NCI-H82 treated with DMSO at 0.1 percent for 48 hours (cell line): ENCODE measurements around the gene EXOC4.
"Not testable (repeated sequence)": the region's sequence is repeated elsewhere in the genome, so short reads cannot be mapped to it uniquely, and the experiment has no call there.

ENCODE experiments used
- DNase-seq: peaks from one replicate; lab custom pipeline; 2025; ENCODE audit not compliant: unreplicated experiment; lab: John Stamatoyannopoulos, UW

EXOC4 gene

DNA sequence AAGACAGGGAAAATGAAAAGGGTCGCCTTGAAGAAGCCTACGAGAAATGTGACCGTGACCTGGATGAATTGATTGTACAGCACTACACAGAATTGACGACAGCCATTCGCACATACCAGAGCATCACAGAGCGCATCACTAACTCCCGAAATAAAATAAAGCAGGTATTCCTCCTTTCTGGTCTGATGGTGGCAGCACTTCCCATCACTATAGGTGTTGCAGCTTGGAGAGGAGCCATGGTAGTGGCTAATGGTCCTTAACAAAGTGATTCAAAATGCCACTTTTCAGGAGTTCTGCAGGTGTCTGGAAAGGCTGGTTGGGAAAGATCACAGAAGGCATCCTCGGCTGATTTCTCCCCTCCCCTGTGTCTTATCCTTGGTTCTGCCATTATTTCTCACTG lies 22.1 kb downstream of the EXOC4 start:
- no peak for DNase-seq

DNA sequence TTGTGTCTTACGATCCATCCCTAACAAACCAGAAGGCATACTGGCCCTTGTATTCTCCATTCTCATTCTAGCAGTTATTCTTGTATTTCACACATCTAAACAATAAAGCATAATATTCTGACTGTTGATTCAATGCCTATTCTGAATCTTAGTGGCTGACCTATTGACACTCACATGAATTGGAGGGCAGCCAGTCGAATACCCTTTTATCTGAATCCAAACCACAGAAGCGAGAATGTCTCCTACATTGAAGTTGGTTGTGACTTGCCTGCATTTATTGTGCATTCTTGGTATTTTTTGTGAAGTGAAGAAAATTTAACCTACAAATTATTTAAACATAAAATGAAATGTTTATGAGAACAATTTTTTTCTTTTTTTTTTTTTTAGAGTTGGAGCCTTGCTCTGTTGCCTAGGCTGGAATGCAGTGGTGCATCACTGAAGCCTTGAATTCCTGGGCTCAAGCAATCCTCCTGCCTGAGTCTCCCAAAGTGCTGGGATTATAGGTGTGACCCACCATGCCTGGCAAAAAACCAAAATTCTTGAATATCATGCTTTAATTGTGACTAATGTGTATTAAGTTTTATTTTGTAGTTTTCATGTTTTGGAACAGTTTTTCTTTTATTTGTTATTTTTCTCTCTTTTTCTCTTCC lies 22.7 kb downstream of the EXOC4 start:
- no peak for DNase-seq

DNA sequence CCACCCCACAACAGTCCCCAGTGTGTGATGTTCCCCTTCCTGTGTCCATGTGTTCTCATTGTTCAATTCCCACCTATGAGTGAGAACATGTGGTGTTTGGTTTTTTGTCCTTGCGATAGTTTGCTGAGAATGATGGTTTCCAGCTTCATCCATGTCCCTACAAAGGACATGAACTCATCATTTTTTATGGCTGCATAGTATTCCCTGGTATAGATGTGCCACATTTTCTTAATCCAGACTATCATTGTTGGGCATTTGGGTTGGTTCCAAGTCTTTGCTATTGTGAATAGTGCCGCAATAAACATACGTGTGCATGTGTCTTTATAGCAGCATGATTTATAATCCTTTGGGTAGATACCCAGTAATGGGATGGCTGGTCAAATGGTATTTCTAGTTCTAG lies 26.1 kb downstream of the EXOC4 start:
- not testable (repeated sequence) for DNase-seq

DNA sequence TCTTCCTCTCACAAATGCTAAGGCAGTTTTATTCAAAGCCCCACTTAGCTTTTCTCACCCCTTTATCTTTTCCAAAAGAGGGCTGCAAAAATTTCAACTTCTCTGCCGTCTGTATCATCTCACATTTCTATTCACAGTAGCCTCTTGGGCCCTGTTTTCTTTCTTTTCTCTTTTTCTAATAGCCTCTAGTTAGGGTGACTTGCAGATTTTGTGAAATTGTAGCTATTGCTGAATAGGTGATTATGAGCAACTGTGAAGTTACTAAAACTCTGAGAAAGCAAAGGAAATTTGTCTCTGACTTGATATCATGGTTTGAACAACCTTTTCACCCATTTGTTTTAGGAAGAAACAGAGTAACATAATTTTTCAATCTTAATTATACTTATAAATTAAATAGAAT lies 29.2 kb downstream of the EXOC4 start:
- no peak for DNase-seq

DNA sequence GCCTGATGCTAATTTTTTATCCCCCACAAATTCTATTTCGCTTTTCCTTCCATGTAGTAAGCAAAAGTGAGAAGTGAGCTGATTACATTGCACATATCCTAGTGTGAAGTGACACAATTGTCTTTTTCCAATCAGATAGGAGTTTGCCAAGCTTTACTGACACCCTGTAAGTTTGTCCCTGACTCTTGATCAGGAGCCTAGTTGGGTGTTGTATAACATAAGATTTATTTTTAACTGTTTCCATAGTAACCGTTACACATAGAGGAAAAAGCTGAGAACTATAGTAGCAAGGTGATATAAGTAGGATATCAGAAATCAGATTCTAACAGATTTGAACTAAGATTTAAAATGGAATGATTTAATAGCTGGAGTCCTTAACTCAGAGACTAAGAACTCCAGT lies 31.2 kb downstream of the EXOC4 start:
- no peak for DNase-seq

DNA sequence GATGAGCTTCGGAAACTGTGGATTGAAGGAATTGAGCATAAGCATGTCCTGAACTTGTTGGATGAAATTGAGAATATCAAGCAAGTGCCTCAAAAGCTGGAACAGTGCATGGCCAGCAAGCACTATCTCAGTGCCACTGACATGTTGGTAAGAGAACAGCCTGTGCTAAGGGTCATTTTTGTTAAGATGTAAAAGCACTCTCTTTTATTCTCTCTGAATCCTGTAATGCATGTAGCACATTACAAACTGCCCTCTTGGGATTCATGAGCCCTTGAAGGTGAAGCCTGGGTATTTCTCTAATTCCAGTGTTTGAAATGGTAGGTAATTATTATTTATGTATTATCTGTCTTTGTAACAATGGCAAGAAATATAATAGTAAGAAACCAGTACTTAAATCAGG lies 36.1 kb downstream of the EXOC4 start:
- no peak for DNase-seq

DNA sequence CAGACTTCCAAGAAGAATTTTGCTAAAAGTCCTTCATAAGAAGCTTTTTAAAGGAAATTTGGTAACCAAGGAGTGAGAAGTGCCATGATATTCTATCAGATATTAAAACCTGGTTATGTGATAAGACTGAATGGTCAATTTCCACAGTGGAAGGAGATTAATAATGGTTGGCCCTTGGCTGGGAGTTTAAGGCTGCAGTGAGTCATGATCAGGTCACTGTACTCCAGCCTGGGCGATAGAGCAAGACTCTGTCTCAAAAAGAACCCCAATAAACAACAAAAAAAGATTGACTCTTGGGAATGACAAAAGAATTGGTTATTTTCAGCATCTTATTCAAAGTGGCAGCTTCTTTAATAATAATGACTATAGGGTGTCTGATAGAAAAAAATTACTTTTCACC lies 37.2 kb downstream of the EXOC4 start:
- DNase-seq = no peak

DNA sequence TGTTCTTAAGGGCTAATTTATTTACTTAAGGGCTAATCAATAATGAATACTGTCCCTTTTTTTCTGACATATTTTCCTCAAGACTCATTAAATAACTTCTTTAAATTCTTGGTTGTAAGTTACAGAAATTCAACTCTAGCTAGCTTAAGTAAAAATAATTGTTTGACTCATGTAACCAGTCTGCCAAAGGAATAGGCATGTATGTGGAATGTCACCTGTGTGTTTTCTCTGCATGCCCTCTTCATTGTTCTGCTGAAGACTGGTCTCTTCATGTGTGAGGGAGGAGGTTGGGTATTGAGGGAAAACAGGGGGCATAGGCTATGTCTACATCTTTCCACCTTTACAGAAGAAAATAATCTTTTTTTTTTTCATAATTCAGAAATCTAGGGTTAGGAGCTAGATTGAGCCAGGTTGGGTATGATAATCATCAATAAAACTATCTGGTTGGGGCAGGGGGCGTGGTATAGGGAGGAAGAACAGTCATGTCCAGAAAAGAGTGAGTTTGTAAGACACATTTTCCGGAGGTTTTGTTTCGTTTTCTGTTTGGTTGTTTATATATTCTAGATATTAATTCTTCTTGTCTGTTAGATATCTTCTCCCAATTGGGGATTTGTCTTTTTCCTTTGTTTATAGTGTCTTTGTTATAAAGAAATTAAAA lies 37.9 kb downstream of the EXOC4 start:
- no peak for DNase-seq

DNA sequence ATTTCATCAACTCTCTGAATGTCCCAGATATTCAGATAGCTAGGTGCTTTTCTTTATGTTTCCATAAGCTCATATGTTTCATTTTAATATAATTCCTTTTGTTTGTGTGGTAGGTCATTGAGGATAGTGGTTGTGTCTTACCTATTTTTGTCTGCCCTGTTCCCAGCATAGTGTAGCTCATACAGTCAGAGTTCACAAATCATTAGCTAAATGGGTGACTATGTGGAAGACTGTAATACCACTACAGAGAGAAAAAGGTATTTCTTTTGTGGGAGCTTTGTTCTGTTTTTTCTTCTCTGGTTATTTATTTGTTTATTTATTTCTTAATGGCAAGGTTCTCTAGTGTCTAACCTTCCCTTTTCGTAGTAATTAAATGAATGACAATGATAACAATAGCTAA lies 39.8 kb downstream of the EXOC4 start:
- no peak for DNase-seq

DNA sequence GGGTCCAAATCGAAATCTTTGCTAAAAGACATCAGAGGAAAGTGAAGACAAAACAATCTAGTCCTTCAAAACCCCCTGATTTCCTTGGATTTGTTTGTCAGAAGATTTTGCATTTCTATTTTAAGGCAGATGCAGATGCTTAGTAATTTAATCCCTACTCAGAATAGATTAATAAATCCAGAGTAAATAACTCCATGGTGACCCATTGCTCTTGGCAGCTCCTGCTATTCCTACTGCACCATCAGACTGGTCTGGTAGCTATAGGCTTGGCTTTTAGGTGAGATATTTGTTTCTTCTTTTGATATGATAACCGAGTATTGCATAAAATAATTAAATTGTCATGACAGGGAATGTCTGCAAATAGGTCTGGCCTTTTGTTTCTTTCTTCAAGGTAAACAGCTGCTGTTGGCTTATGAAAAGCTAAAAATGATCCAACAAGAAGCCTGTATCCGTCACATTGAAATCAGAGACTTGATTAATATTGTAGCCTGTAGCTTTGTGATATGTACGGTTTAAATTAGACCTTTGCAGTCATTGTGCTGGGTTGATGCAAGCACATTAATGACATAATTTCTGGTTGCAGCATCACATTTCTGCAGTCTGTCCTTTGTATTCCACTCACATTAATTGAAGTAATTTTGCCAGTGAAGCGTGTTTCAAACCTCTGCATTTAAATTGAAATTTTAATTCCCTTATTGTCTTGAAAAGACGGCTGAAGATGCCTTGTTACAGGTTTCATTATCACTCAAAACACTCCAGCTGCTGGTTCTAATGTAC lies 40.7 kb downstream of the EXOC4 start:
- DNase-seq = peak; percentile 49

DNA sequence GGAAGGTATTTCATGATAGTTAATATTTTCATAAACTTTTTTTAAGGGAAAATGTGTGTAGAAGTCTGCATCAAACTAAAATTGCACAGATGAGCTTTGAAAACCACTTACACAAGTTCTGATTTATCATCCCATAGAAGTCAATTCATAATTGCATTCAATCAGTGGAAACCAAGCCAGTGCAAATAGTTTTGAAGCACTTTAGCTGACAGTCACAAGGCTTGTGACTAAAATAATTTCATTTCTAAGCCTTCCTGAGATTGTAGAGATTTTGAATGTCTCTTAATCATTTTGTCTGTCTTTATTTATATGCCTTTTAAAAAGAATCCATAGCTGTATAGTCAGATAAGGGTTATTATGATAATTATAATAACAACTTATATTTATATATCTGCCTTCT lies 41.4 kb downstream of the EXOC4 start:
- no peak for DNase-seq

DNA sequence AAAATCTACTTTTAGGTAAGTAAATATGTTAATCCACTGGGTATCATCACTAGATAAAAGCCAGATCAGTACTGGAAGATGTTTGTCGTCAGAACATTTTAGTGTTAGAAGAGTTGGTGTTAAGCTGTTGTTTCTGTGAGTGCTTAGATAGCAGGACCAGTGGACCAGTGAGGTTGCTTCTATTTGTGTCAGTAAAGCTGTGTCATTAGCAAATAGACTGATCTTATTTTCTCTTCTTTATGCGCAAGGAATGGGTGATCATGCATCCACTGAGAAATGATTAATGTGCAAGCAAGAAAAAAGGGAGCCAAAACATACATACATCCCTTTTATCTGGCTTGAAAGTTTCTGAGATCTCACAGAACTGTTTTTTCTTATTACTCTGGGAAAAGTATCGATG lies 42.6 kb downstream of the EXOC4 start:
- DNase-seq = peak; percentile 35

DNA sequence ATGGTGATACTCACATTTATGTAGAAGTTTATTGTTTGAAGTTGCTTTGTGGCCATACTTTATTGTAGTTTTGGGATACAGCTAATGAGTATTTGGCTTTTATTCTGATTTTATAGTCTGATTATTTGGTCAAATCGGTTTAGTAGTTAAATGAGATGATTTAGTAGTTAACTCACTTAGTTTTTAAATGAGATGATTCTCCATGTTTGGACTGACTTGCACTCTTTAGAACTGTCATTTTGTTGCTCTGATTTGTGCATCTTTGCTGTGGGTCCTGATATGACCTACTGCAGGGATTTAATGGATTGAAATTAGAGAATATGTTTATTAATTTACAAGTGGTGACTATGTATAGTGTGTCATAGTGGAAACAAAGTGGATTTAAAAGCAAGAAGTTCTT lies 44.2 kb downstream of the EXOC4 start:
- DNase-seq = no peak

DNA sequence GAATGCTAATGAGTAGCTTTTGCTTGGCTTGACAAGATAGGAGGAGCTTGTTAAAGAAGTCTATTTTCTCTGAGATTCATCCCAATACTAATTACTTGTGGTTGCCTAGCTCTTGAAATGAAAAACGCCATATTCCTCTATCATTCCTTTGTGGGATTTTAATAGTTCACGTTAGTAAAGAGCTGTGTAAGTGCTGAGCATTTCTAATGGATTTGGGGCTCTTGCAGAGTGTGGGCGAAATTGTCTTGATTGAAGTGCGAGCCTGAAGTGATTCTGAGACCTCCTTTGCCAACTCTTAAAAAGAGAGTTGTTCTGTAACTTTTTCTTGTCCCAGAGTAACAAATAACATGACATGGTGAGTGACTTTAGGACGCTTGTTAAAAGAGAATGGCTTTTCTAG lies 45.2 kb downstream of the EXOC4 start:
- no peak for DNase-seq

DNA sequence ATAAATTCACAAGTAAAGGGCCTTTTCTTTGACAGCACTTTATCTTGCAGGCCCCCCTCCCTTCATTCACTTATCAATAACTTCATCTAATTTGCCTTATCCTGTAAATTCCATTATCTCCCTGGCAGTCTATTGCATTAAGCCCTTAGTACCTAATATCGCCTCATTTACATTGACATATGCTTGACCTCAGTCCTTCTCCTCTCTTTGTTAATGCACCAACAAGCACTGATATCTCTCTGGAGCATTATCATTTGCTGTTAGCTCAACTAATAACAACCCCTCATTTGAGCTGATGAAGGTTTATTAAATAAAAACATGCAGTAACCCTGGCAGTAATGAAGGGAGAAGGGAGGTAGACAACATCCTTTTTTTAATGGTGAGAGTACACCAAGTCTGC lies 46.8 kb downstream of the EXOC4 start:
- peak; percentile 66 for DNase-seq

DNA sequence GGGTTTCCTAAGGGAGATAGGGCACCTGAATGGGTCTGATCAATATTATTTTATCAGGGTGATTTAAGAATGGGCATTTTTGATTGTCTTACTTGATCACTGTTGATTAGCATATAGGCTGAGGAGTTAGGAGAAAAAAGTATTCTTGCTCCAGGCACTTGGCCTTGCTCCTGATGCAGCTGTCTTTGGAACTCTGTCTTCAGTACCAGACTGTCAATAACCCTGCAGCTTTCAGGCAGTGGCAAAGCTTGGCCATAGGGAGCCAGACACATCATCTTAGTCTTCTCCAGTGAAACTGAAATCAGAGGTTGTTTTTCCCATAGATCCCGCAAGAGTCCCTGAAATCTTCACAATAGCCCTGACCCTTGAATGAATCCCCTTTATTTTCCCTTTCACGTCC lies 47.2 kb downstream of the EXOC4 start:
- DNase-seq = no peak

DNA sequence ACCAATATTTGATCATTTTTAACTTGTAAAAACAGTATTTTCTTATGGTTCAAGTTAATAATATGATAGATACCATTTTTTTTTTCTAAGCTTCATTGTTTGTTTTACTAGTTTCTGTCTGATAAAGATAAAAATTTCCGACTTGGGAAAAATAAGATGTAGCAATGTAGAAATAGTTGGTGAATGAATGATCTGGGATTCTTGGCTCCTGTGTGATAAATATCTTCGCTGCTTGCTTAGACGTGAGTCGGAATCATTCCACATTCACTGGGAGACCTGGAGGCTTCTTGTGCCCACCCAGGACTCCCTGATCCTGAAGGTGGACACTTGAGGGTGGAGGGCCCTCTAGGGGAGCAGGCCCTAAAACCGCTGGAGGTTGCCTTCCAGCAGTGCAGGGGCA lies 47.9 kb downstream of the EXOC4 start:
- no peak for DNase-seq

DNA sequence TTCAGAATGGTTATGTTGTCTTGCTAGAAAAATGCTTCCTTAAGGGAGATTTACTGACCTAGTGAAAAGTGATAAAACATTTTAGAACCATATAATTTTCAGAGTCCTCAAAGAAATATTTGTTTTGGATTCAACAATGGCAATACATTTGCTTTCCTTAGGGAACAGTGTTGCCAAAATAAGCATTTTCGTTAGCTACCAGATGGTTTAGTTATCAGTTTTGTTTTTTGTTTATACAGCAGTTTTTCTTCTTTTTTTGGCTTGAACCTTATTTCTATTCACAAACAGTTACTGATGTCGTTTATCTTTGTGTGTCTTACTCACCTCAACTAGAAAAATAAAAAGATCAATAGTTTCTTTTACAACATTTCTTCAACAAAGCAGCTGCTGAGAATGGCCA lies 48.6 kb downstream of the EXOC4 start:
- DNase-seq = no peak

DNA sequence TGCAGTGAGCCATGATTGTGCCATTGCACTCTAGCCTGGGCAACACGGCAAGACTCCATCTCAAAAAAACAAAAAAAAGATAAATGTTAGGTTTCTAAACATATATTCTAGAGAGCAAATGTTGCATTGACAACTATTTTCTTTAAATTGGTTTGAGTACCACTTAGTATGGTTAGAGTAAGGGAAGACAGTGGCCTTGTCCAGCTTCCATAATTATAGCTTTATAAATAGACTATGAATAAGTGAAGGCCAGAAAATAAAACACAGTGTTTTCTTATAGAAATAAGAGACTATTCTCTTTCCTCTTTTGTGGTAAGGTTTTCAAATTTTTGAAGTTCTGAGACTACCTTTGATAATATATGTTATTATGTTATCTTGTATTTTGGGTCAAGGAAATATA lies 50.5 kb downstream of the EXOC4 start:
- no peak for DNase-seq

DNA sequence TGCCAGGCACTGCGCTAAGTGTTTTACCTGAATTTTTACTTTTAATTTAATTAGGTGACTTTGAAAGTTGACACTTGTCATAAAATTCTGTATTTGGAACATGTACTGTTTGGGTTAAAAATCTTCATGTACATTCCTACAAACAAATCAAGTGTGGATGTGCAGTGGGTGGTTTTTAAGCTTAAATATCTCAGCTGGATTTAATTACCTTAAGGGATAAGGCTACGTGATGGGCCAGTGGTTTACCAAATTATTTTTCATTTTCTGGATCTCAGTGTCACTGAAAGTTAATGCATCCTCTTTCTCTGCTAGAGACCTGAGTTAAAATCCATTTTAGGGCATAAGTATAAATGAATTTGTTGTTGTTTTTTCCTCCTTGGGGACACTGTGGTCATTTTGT lies 51.1 kb downstream of the EXOC4 start:
- no peak for DNase-seq

DNA sequence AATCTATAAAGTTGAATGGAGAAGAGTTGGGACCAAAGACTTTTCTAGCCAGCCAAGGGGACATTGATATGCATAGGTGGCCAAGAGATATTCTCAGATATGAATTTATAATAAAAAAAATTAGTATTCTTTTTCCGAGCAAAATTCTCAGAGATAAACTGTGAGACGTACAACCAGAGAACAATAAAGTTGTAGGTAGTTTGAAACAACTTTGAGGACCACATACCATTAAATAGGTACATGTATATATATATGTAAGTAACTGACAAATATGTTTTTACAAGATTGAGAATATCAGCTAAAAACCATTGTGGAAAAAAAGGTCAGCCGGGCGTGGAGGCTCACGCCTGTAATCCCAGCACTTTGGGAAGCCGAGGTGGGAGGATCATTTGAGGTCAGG lies 56.5 kb downstream of the EXOC4 start:
- DNase-seq = no peak

DNA sequence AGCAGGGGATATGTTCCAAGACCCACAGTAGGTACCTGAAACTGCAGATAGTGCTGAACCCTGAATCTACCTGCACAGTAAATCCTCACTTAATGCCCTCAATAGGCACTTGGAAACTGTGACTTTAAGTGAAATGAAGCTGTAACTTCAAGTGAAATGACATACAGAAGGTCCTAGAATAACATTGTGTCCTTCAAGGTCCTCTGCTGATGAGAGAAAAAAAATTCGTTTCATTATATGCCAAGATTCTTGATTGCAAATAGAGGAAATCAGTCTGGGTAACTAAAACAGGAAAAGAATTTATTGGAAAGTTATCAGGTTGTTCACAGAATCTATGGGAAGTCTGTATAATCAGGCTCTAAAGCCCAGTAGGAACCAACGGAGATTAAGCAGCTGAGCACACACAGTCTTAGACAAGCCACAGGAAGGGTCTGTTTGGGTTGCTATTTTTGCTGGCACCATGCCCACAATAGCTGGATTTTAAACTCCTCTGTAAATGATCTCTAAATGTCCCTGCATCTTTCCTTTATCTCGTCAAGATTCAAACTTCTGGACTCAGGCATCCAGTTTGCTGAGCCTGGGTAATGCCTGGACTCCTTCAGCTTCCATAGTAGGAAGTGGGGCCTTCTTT lies 57.5 kb downstream of the EXOC4 start:
- DNase-seq = no peak
